SK-N-SH (cell line): ENCODE measurements around the gene PHF21A. TPM values are rescaled to one million over a fixed set of nuclear protein-coding genes. Genes with fewer than 3 reads are reported as not detected.

Experiments used
- CTCF ChIA-PET: fragments of 300-600, 350-600 bp; formaldehyde crosslinking; extraction: SDS; loops from one replicate; lab custom pipeline; 2021; lab: Yijun Ruan, JAX
- POLR2A ChIA-PET: fragments of 350-600 bp; sonication (Branson Sonifier 250); formaldehyde crosslinking; extraction: SDS; loops from one replicate; lab custom pipeline; 2020; ENCODE audit warnings: antibody characterized with exemption, inconsistent platforms; lab: Yijun Ruan, JAX
- DNase-seq: peaks from one replicate; pipeline ENCODE4 v3.0.0; 2012
- H2AFZ ChIP-seq: fragments of 200-600 bp; sonication (generic); 2 replicates; pipeline ENCODE4 v1.8.1; 2016; ENCODE audit warnings: antibody characterized with exemption, mild to moderate bottlenecking, low read depth
- H3F3A ChIP-seq: fragments of 200-600 bp; sonication (generic); replicated peaks from 2 replicates; pipeline ENCODE3; 2016; ENCODE audit warnings: antibody characterized with exemption, mild to moderate bottlenecking; ENCODE audit not compliant: insufficient read depth
- H3K27ac ChIP-seq, 2 experiments: fragments of 200-500 bp in 1 of 2; fragments of 200-600 bp in 1 of 2; sonication (Bioruptor generic) in 1 of 2; sonication (generic), shearing (Covaris generic) in 1 of 2; 2 replicates each; pipeline versions ENCODE4 v1.5.1 to v1.6.1; 2014 to 2016; ENCODE audit warnings: low read depth in 2 of 2, inconsistent platforms in 1 of 2, low read length in 1 of 2, mild to moderate bottlenecking in 1 of 2, mixed read lengths in 1 of 2
- H3K27me3 ChIP-seq: fragments of 200-600 bp; sonication (generic), shearing (Covaris generic); 2 replicates; pipeline ENCODE4 v1.6.1; 2016; ENCODE audit warnings: mixed run types; ENCODE audit not compliant: insufficient read depth
- H3K36me3 ChIP-seq, 2 experiments: fragments of 200-500 bp in 1 of 2; fragments of 200-600 bp in 1 of 2; sonication (Bioruptor generic) in 1 of 2; sonication (generic) in 1 of 2; replicated peaks in 1 of 2; 2 replicates each; pipeline versions ENCODE3 to v1.5.1; 2014 to 2016; ENCODE audit warnings: low read length in 1 of 2, mild to moderate bottlenecking in 1 of 2; ENCODE audit not compliant: insufficient read depth in 2 of 2, control insufficient read depth in 1 of 2
- H3K4me1 ChIP-seq, 2 experiments: fragments of 200-500 bp in 1 of 2; fragments of 200-600 bp in 1 of 2; sonication (Bioruptor generic) in 1 of 2; sonication (generic), shearing (Covaris generic) in 1 of 2; 2 replicates each; pipeline versions ENCODE4 v1.5.1 to v1.6.1; 2014 to 2016; ENCODE audit warnings: low read depth in 1 of 2, low read length in 1 of 2, mixed run types in 1 of 2; ENCODE audit not compliant: insufficient read depth in 2 of 2, control insufficient read depth in 1 of 2
- H3K4me2 ChIP-seq: fragments of 200-600 bp; sonication (generic), shearing (Covaris generic); 2 replicates; pipeline ENCODE4 v1.6.1; 2017; ENCODE audit warnings: mixed run types
- H3K4me3 ChIP-seq, 2 experiments: fragments of 200-500 bp in 1 of 2; fragments of 200-600 bp in 1 of 2; sonication (Bioruptor generic) in 1 of 2; sonication (generic), shearing (Covaris generic) in 1 of 2; 2 replicates each; pipeline versions ENCODE4 v1.5.1 to v1.8.1; 2014 to 2016; ENCODE audit warnings: low read depth in 2 of 2, inconsistent platforms in 1 of 2, low read length in 1 of 2, mild to moderate bottlenecking in 1 of 2, mixed read lengths in 1 of 2, moderate library complexity in 1 of 2
- H3K79me2 ChIP-seq: fragments of 200-600 bp; sonication (generic); 2 replicates; pipeline ENCODE4 v1.8.1; 2017; ENCODE audit warnings: mild to moderate bottlenecking; ENCODE audit not compliant: insufficient read depth
- H3K9ac ChIP-seq: fragments of 200-600 bp; sonication (generic); 2 replicates; pipeline ENCODE4 v1.6.1; 2017; ENCODE audit warnings: mixed run types
- H3K9me2 ChIP-seq: fragments of 200-600 bp; sonication (generic); 2 replicates; pipeline ENCODE4 v1.6.1; 2017; ENCODE audit warnings: mixed run types
- H3K9me3 ChIP-seq: fragments of 200-600 bp; sonication (generic); 2 replicates; pipeline ENCODE4 v1.6.1; 2017; ENCODE audit warnings: mixed run types, mild to moderate bottlenecking, moderate library complexity
- H4K20me1 ChIP-seq: fragments of 200-600 bp; sonication (generic); 2 replicates; pipeline ENCODE4 v1.6.1; 2017; ENCODE audit warnings: mild to moderate bottlenecking, mixed run types; ENCODE audit not compliant: insufficient read depth
- CHD2 ChIP-seq: fragments of 150-350 bp; IDR thresholded peaks from 2 replicates; pipeline ENCODE4 v1.6.1; 2018; ENCODE audit warnings: low read length; ENCODE audit not compliant: partially characterized antibody
- ELF1 ChIP-seq: IDR thresholded peaks from 2 replicates; pipeline ENCODE4 v1.4.0; 2012
- EP300 ChIP-seq, 2 experiments: IDR thresholded peaks; 2 replicates each; pipeline versions ENCODE4 v1.4.0 to v1.6.1; 2012; ENCODE audit warnings: borderline replicate concordance in 1 of 2, low read depth in 1 of 2, low read length in 1 of 2
- EZH2phosphoT487 ChIP-seq: fragments of 200-600 bp; sonication (generic); IDR thresholded peaks from 2 replicates; pipeline ENCODE4 v1.6.1; 2017; ENCODE audit warnings: low read depth, mixed run types, mild to moderate bottlenecking, antibody characterized with exemption, moderate library complexity, borderline replicate concordance
- FOSL2 ChIP-seq: IDR thresholded peaks from 2 replicates; pipeline ENCODE4 v1.4.0; 2012; ENCODE audit warnings: low read depth, mild to moderate bottlenecking, moderate library complexity, borderline replicate concordance
- FOXJ3 ChIP-seq: sonication (generic); formaldehyde crosslinking; IDR thresholded peaks from 2 replicates; pipeline ENCODE4 v1.5.1; 2020; ENCODE audit warnings: mild to moderate bottlenecking, missing genetic modification reagents
- GABPA ChIP-seq: IDR thresholded peaks from 2 replicates; pipeline ENCODE4 v1.4.0; 2012; ENCODE audit warnings: low read depth, mild to moderate bottlenecking
- GATA2 ChIP-seq: sonication (generic); formaldehyde crosslinking; IDR thresholded peaks from 2 replicates; pipeline ENCODE4 v1.5.0; 2020; ENCODE audit warnings: mild to moderate bottlenecking, missing genetic modification reagents
- MAX ChIP-seq: IDR thresholded peaks from 2 replicates; pipeline ENCODE4 v1.4.0; 2012; ENCODE audit warnings: low read depth
- MEF2A ChIP-seq: IDR thresholded peaks from 2 replicates; pipeline ENCODE4 v1.4.0; 2012; ENCODE audit warnings: low read depth, borderline replicate concordance
- NFIC ChIP-seq: IDR thresholded peaks from 2 replicates; pipeline ENCODE4 v1.4.0; 2012; ENCODE audit warnings: borderline replicate concordance
- NRF1 ChIP-seq: IDR thresholded peaks from 2 replicates; pipeline ENCODE4 v1.6.1; 2012; ENCODE audit warnings: low read depth, mild to moderate bottlenecking, low read length
- REST ChIP-seq: IDR thresholded peaks from 2 replicates; pipeline ENCODE4 v1.6.1; 2012; ENCODE audit warnings: mild to moderate bottlenecking, low read depth, low read length, moderate library complexity
- RFX5 ChIP-seq: IDR thresholded peaks from 2 replicates; pipeline ENCODE4 v1.6.1; 2012; ENCODE audit warnings: mild to moderate bottlenecking, improper control_type of control experiment, low read length
- RXRA ChIP-seq: IDR thresholded peaks from 2 replicates; pipeline ENCODE4 v1.4.0; 2012; ENCODE audit warnings: low read depth, mild to moderate bottlenecking, borderline replicate concordance
- SIN3A ChIP-seq: IDR thresholded peaks from 2 replicates; pipeline ENCODE4 v1.6.1; 2012; ENCODE audit warnings: low read depth, mild to moderate bottlenecking, low read length, moderate library complexity, borderline replicate concordance
- SMC3 ChIP-seq: IDR thresholded peaks from 2 replicates; pipeline ENCODE4 v1.6.1; 2012; ENCODE audit warnings: low read depth, low read length, improper control_type of control experiment
- TEAD4 ChIP-seq: IDR thresholded peaks from 2 replicates; pipeline ENCODE4 v1.4.0; 2012; ENCODE audit warnings: mild to moderate bottlenecking, borderline replicate concordance; ENCODE audit not compliant: insufficient read depth
- USF1 ChIP-seq: IDR thresholded peaks from 2 replicates; pipeline ENCODE4 v1.4.0; 2012; ENCODE audit warnings: low read depth, borderline replicate concordance
- YY1 ChIP-seq: IDR thresholded peaks from 2 replicates; pipeline ENCODE4 v1.4.0; 2012; ENCODE audit warnings: low read depth, mild to moderate bottlenecking
- WGBS: methylation state at CpG from one replicate; pipeline ENCODE4 v1.1.6; 2017; ENCODE audit warnings: low lambda C conversion rate; 5-methylcytosine and 5-hydroxymethylcytosine counted together
- polyA plus RNA-seq, 3 experiments: library from polyadenylated mRNA; depleted of rRNA; stranded (reverse); fragments of >200 nt; gene quantifications; 2 replicates each; pipeline ENCODE4 v1.2.3, GENCODE V29; 2012

The PHF21A gene
- polyA plus RNA-seq, 1 of the 3 experiments (the other 2 are of a cell fraction): 18.8 TPM

GRCh38 chr11:46133119-46133518 is 11.9 kb upstream of the PHF21A start (continued):
- no peak for TF ChIP-seq EP300 (IDR thresholded peaks at IDR 0.05; ENCODE audit: borderline replicate concordance in 1 of 2, low read depth in 1 of 2, low read length in 1 of 2)
- TF ChIP-seq TEAD4: no peak
- no peak for TF ChIP-seq EZH2phosphoT487
- no peak for TF ChIP-seq USF1

GRCh38 chr11:46130286-46130940 is 9.2 kb upstream of the PHF21A start:
- Histone ChIP-seq H3K36me3 (no peaks in the 10 kb centered on the region), H2AFZ (no peak overlapping the region), H3F3A (no peaks in the 10 kb centered on the region), H3K79me2 (no peaks in the 10 kb centered on the region), H3K27me3 (no peaks in the 10 kb centered on the region), H3K4me3 (no peak overlapping the region), H4K20me1 (no peaks in the 10 kb centered on the region), H3K4me1 (no peaks in the 10 kb centered on the region; a peak in 1 of 4 replicates), H3K27ac (no peak overlapping the region), H3K9ac (no peak overlapping the region), H3K4me2 (no peak overlapping the region), H3K9me2 (no peaks in the 10 kb centered on the region), H3K9me3 (no peaks in the 10 kb centered on the region)
- ChIA-PET CTCF (interaction anchor here (1.0 kb wide), 1 partner anchor 18 kb away, joined by 3 read pairs; no protein-coding TSS in a partner anchor), POLR2A (no interaction called here)
- DNase-seq: no peak
- 83% methylated on average over 3 of the region's 3 CpGs for WGBS
- no peak for TF ChIP-seq SIN3A
- no peak for TF ChIP-seq EP300 (IDR thresholded peaks at IDR 0.05; ENCODE audit: borderline replicate concordance in 1 of 2, low read depth in 1 of 2, low read length in 1 of 2)
- no peak for TF ChIP-seq RFX5
- no peak for TF ChIP-seq REST
- TF ChIP-seq NFIC: no peak
- no peak for TF ChIP-seq GATA2 (CRISPR knock-in tag)
- no peak for TF ChIP-seq CHD2
- TF ChIP-seq MEF2A: no peak
- TF ChIP-seq RXRA: no peak
- no peak for TF ChIP-seq ELF1
- no peak for TF ChIP-seq USF1
- TF ChIP-seq FOSL2: no peak
- TF ChIP-seq GABPA: no peak
- TF ChIP-seq FOXJ3 (CRISPR knock-in tag): no peak
- no peak for TF ChIP-seq TEAD4
- TF ChIP-seq NRF1: no peak
- TF ChIP-seq MAX: no peak
- no peak for TF ChIP-seq YY1
- no peak for TF ChIP-seq SMC3
- TF ChIP-seq EZH2phosphoT487: no peak
